ENCODE measurements around the gene OR52E4.

- no peak for TF ChIP-seq CTCF (IDR thresholded peaks at IDR 0.05)
- TF ChIP-seq POLR2A (IDR thresholded peaks at IDR 0.05): no peak
- no peak for TF ChIP-seq EP300 (IDR thresholded peaks at IDR 0.05)
These were observed 52.2 kb downstream of the OR52E4 start for GRCh38 chr11:5932671-5933070.

Measured in tibial nerve (tissue), 4 donors.